GM21515 (cell line): ENCODE results near the gene NT5DC4.

Experiments
- ATAC-seq: cut with Tn5 transposase; IDR thresholded peaks from one replicate; pipeline ENCODE4 v1.9.1; 2021; ENCODE audit not compliant: unreplicated experiment

The NT5DC4 gene

DNA sequence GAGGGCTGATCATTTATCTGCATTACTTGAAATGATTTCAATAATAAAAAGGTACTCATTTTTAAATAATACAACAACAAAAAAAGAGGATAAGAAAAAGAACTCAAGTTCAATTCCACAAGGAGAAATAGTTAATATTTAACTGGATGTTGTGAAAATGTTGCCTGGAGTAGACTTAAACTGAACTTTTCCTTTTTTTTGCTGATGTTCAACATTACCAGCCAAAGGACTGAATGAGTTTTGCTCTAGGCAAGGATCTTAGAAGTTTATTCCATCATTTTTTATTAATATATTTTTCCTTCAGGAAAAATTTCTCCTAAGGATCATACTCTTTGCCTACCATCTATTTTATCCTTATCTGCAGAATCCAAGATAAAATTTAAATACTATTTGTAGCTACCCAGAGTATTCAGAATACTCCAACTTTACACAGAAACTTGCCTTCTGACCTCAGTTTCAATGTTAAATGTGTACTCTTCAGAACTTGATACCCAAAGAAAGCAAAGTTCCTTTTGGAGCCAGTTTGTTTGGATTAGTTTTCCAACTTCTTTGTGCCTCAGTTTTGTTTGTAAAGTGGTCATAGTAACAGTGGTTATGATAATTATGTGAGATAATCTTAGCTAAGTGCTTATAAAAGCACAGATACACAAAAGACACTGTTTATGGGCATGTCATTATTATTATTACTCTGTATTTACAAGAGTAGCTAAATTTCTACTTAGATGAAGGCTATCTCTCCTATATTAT lies 30.8 kb downstream of the NT5DC4 start:
- no peak for ATAC-seq

DNA sequence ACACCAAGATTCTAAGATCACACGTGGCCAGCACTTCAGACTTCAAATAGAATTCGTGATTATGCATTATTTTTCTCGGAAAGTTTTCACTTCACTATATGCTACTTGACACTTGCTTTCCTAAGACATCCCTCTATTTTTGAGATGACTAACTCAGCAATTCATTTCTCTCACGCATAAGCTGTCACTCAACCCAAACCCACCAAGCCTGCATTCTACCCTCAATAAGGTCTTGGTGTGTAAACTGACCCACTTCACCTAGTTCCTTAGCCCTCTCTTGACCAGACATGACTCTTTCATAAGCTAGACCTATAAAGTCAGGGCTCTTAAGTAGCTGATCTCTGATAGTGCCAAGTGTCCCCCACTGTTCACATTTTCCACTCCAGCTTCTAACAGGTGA lies 31.8 kb downstream of the NT5DC4 start:
- no peak for ATAC-seq

DNA sequence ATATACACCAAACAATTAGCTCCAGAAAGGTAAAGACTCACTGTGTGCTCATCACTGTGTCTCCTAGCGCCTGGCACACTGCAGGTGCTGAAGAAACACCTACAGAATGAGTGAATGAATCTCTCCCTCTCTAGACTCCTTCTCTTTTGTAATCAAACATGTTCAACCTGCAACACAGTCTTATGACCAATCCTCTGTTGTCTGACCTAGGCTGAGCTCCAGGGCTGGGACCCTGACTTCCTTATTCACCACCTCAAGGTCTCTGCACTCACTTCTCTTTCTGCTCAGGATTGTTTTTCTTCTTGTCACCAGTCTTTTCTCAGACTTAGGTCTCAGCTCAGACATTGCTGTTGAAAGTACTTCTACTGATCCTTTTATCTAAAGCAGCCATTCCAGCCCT lies 33.7 kb downstream of the NT5DC4 start:
- no peak for ATAC-seq

DNA sequence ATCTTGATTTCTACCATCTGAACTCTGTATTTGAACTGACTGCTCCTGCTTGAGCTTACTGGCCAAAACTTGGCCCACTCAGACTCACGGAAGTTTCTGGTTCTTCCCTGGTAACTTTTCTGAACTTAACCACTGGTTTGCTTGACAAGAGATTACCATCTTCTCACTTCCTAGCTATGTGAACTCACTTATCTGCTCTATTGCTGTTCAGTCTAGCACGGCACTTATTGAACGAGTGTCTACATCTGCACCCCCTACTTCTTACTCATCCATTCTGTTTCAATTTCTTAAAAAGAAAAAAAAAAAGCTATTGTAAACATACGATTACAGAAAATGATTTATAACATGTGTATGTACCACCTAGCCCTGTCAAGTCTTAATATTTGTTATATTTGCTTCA lies 34.6 kb downstream of the NT5DC4 start:
- no peak for ATAC-seq

DNA sequence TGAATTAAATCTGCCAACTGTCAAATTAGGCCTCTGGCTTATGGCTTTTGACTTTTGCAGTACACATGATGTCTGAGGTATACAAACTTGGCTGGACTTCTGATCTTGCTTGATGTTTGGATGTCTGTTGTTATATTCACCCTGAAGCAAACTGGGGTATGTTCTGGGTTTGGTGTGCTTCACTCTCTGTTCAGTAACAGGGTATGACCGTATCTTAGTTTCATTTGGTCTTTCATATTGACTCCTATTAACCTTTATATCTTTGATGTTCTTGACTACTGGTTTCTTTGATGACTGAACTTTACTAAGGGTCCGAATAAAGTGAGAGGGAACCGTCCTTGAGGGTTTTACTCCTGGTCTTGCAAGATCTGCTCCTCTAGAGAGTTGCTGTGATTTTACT lies 35.4 kb downstream of the NT5DC4 start:
- ATAC-seq = no peak

DNA sequence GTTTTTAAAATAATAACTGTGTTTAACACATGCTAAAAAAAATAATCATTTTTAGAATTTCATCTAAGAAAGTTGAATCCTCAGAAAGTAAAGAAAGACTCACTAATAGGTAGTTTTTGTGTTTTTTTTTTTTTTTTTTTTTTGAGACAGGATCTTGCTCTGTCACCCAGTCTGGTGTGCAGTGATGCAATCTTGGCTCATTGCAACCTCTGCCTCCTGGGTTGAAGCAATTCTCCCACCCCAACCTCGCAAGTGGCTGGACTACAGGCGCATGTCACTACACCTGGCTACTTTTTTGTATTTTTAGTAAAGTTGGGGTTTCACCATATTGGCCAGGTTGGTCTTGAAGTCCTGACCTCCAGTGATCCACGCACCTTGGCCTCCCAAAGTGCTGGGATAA lies 36.4 kb downstream of the NT5DC4 start:
- ATAC-seq = no peak

DNA sequence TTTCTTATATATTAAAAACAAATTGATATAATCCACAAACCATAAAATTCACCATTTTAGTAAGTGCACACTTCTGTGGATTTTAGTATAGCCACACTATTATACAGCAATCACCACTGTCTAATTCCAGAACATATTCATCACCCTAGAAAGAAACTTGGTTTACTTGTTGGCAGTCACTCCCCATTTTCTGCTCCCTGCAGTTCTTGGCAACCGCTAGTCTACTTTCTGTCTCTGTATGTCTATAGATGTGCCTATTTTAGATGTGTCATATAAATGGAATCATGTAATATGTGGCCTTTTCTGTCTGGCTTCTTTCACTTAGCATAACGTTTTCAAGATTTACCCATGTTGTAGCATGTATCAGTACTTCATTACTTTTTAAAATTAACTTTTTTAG lies 37.9 kb downstream of the NT5DC4 start:
- no peak for ATAC-seq

DNA sequence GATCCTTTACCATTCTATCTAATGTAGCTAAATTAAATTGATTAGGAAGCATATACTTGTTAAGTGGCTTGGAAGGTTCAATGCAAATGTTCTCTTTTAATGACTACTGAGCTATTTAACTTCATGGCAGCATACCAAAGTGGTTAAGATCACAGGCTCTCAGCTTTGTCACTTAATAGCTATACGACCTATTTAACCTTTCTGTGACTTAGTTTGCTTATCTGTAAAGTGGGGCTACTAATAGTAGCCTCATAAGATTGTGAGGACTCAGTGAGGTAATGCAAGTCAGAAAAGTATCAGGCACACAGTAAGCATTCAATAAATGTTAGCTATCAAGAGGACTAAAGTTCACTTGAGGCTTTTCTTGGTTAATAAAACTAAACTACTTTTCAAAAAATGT lies 39.3 kb downstream of the NT5DC4 start:
- no peak for ATAC-seq

DNA sequence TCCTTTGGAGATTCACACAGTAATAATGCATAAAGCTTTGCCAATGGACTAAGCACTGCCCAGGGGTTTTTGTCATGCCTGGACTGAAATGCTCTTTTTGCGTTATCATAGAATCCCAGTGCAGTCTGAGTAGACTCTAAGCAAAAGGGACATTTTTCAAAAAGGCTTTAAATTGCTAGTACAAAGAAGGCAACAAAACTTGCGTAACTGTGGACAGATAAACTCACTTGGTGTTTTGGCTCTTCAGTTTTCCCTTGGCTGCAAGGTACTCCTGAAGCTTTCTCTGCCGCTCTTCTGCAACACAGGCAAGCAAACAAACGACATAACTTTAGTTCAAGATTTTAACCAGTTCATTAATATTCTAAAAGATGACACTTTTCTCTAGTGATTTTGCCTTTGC lies 41.5 kb downstream of the NT5DC4 start:
- ATAC-seq = no peak

DNA sequence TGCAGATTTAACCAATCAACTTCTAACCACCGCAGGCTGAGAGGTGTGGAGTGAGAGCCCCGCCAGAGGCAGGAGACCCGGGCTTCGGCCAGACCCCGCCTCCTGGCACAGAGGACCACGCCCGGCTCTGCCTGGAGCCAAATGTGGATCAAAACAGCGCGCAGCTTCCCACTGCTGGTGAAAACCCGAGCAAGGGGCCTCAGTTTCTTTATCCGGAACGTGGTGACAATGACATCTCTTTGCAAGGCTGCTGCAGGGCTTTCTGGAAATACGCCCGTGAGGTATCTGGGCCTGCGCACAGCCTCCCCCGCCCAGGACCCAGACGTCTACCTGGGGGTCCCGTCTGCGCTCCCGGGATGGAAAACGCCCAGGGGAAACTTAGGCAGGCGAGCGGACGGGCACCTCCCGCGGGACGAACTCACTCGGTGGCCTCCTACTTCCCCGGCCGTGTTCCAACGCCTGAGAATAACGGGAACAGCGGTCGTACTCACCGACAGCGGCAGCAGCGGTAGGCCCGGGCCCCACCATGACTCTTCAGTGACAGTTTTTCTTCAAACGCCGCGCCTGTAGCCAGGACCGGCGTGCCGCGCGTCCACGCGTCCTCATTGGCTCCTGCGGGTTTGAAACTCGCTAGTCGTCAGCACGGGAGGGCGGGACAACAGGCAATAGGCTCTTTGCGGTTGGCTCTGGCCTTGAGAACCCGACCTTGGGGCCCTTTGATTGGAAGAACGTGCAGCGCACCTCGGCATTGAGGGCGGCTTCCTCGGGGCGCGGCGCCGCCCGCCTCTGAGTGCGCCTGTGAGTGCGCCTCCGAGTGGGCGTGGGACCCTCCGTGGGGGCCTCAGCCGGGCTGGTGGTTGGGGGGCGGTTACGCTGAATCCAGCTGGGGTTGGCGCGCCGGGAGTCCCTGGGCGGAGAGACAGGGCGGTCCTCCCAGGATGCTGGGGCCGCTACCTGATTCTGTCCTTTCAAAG lies 43.5 kb downstream of the NT5DC4 start, which contains the start of gene CKAP2L:
CKAP2L (minus strand) TSS at position 539 of the 974 bp plus-strand sequence; CDS start at position 528, 11 bp downstream.
- peak; percentile 97 for ATAC-seq

DNA sequence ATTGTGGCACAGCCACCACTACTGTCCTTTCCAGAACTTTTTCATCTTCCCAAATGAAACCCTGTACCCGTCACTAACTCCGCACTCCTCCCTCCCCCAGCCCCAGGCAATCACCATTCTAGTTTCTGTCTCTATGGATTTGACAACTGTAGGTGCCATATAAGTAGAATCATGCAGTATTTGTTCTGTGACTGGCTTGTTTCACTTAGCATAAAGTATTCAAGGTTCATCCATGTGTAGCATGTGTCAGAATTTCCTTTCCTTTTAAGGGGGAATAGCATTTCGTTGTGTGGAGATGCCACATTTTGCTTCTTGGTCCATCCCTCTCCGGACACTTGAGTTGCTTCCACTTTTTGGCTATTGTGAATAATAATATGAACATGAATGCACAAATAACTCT lies 44.4 kb downstream of the NT5DC4 start:
- no peak for ATAC-seq

DNA sequence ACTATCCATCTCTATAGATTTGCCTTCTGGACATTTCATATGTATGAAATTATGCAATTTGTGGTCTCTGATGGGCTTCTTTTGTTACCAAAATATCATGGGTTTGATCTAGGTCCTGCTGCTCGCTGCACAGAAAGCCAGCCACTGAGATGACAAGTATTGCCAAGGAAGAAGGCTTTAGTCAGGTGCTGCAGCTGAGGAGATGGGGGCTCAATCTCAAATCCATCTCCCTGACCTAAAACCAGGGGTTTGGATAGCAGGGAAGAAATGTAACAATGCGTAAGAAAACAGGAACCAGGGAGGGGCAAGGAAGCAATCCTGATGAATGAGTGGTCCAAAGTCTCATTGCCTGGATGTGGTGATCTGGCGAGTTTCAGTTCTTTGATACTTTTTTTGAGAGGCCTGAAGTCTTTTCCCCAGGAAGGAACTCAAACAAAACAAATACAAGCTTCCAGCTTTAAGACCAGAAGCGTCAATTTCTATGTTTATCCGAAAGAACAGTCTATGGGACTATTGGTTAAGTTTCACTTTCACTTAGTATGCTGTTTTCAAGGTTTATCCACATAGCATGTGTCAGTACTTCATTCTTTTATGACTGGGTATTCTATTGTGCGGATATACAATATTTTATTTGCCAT lies 47.0 kb downstream of the NT5DC4 start:
- ATAC-seq = no peak

DNA sequence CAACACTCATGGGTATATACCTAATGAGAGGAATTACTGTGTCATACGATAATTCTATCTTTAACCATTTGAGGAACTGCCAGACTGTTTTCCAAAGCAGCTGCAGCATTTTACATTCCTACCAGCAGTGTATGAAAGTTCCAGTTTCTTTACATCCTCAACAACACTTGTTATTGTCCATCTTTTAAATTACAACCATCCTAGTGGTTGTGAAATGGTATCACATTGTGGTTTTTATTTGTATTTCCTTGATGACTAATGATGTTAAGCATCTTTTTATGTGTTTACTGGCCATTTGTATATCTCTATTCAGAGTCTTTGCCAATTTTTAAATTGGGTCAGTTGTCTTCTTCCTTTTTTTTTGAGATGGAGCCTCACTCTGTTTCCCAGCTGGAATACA lies 47.6 kb downstream of the NT5DC4 start:
- ATAC-seq = no peak

DNA sequence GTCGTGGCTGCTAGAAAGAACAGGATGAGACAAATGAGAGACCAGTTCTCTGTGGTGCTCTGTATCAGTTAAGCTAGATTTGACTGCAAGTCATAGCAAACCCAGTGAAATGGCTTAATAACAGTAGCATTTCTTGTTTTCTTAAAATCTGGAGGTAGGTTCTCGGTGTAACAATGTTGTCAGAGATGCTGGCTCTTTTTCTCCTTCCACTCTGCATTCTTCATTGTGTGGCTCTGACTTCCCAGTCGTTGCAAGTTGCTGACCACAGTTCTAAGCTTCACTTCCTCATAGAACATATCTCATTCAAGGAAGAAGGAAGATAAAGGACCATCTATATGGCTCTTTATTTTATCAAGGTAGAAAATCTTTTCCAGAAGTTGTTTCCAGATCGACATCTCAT lies 51.5 kb downstream of the NT5DC4 start:
- no peak for ATAC-seq

DNA sequence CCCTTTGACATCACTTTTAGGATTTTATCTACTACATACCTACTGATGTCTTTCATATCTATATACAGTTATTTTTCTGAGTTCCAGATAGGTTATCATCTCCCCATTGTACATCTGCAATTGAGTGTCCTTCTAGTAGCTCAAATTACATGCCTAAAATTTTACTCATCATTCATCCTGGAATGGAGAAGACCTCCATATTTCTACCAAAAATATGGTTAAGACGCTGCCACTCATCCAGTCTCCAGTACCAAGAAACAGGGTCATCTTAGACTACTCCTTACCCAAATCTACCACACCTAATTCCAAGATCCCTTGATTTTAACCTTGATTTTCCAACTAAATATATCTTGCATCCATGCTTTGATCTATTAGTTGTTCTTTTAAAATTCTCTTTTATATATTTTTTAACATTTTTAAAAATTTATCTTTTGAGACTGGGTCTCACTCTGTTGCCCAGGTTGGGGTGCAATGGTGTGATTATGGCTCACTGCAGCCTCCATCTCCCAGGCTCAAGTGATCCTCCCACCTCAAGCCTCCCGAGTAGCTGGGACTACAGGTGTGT lies 52.2 kb downstream of the NT5DC4 start:
- ATAC-seq = no peak

DNA sequence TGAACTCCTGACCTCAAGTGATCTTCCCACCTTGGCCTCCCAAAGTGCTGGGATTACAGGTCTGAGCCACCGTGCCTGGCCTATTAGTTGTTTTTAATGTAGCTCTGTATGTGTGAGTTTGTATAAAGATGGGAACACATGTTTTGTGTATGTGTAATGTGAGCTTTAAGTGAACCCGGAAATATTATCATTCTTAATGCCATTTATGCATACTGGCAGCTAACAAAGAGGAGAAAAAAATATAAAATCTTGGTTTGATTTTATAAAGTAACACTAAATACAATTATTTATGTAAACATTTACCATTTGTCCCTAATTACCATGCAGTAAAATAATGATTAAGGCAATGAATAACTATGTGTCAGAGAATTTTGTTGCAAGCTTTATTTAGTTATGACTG lies 52.7 kb downstream of the NT5DC4 start:
- no peak for ATAC-seq

DNA sequence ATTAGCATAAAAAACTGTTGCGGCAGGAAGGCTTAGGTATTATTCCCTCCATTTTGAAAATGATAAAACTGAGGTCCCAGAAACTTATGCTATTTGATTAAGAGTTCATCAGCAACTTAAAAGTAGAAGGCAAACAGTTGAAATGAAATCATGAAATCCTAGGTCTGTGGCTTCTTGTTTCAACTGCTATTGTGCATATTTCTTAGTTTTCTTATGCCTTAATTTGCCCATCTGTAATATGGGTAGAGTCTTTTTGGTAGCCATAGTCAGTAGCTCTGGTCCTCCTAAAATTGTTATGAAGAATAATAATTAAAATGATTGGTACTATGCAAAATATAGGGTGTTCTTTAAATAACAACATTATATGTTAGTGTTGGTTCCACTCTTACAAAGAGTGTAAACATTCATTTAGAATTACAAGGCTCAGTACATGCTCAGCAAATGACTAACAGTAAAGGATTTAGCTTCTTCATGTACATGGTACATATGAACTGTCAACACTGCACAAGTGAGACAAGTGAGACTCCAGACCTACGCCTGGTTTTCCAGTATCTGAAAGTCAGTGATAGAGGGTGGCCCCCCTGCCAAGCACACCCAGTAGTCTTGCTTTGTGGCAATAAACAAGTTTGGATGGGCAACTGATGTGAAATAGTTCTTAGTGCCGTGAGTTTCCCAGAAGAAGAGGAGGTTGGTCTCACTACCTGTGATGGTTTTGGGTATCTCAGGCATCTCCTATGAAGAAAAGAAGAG lies 53.9 kb downstream of the NT5DC4 start:
- ATAC-seq = no peak

DNA sequence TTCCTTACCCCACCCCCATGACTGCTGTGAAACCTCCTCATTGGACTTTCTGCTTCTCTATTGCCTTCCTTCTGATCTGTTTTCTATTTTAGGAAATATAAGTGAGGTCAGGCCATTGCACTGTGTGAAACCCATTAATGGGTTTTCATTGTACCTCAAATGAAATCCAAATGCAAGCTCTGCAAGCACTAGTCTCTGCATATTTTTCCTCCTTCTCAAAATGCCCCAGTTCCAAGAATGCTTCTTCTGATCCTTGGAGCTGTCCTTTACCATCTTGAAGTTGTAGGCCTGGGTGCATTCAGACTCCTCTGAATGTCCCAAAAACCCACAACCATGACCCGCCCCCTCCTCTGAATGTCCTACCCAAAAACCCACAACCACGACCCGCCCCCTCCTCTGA lies 55.3 kb downstream of the NT5DC4 start:
- no peak for ATAC-seq

DNA sequence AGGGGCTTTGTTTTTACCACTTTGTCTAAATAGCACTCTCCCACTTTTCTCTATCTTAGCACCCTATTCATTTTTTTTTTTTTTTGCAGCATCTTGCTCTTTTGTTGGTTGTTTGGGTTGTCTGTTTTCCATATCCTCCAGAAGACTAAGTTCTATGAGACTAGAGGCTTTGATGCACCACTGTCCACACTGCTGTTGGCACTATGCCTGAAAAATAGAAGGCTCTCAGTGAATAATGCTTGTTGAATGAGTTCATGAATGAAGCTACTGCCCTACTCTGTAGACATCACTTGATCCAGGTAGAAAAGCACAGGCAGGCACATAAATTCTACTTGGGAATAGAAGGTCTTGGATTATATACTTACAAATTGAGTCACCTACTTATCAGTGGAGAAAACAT lies 56.2 kb downstream of the NT5DC4 start:
- ATAC-seq = no peak

DNA sequence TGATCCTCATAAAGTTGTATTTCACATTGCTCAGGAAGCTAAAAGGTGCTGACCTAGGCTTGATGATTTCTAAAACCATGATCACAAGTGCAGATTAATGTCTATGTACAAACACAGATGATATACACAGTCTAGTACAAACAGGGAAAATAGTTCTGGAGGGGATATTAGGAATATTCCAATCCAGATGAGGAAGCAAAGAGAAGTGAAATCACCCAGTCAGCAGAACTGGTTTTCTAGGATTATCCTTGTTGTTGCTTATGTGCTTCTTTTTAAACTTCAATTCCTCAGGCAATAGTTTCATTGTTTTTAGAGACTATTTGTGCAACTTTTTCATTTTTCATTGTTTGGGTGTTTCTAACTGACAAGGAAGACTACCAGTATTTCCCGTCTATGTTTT lies 58.8 kb downstream of the NT5DC4 start:
- no peak for ATAC-seq
